ENCODE measurements around the gene DELE1. TPM values are rescaled to one million over a fixed set of nuclear protein-coding genes. Genes with fewer than 3 reads are reported as not detected.

The DELE1 gene
- total RNA-seq, 2 donors from 2014 or later: 49.5 to 89.1 TPM

DNA sequence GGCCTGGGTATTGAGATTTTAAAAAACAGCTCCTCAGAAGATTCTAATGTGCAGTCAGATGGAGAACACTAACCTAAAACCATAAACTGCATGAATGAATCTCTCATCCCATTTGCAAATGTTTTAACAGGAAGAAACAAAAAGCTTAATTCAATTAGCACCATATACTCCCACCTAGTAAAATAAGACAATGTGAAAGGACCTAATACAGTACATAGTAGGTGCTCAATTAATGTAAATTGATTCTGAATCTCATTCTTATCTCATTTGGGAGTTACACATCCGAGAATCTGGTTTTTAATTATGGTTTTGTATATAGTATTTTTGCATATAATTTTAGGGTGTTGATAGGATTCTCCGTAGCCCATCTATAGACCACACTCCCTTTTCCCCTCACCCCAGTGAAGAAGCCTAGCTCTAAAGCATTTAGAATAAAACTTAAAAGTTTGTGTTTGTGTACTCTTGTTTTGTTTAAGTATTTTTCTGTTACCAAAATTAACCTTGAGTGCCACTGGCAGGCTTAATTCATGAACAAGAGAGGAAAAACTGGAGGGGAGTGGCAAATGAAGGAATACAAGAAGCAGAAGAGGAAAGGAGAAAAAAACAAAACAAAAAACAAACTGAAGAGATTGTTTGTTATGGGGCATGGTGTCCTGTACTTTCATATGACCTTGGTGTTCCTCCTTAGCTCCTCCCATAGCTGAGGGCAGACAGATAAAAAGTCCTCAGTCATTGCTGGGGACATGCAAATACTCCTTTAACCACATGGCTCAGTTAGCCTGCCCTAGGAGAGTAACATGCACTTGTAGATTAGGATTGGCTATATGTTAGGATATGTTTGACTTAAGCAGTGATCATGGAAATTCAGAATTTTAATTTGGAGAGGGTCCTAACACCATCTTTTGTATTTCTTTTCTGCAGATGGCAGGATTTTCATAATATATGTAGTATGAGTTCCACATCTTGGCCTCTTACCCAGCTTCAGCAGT, 46.4 kb downstream of the DELE1 start:
- no peak for TF ChIP-seq CTCF (IDR thresholded peaks at IDR 0.05)

GRCh38 chr5:141973871-141974595, 50.4 kb downstream of the DELE1 start:
- no peak for DNase-seq (ENCODE audit: low spot score)
- Histone ChIP-seq H3K4me1 (peaks cover 0 to 45% of the 10 kb centered on the region in 2 donors), H3K9me3 (no peaks in the 10 kb centered on the region), H3K27ac (no peak overlapping the region), H3K4me3 (no peak overlapping the region), H3K27me3 (no peaks in the 10 kb centered on the region), H3K36me3 (peaks cover 47% of the 10 kb centered on the region)
- TF ChIP-seq CTCF (IDR thresholded peaks at IDR 0.05): no peak

More for the DNA sequence above, 46.4 kb downstream of the DELE1 start:
- H3K4me1 ChIP-seq: peaks cover 0 to 29% of the 10 kb centered on the region in 2 donors
- no peak for DNase-seq (ENCODE audit: low spot score)
- peak overlapping the region; percentile 77 to 89 for H3K4me3 ChIP-seq
- H3K27me3 ChIP-seq: no peaks in the 10 kb centered on the region
- peaks cover 20% of the 10 kb centered on the region for H3K36me3 ChIP-seq
- no peaks in the 10 kb centered on the region for H3K9me3 ChIP-seq
- peak overlapping the region; percentile 95 to 98 for H3K27ac ChIP-seq

DNA sequence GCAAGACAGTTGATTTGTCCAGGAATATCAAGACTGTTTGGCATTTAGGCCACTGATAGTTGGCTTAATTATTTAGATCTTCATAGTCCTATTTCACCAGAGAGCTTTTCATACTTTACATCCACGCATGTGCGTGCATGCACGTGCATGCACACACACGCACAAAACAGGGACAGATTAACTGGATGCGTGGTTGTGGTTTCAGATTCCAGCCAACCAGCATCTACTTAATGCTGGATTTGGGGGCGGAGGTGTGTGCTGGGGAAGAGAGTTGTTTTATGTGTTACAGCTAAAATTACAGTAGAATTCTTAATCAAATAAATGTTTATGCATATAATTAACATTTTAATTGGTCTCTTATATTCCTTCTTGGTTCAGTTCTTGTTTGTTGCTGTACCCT, 52.5 kb downstream of the DELE1 start:
- TF ChIP-seq CTCF (IDR thresholded peaks at IDR 0.05): no peak
- Histone ChIP-seq H3K4me1 (peaks cover 0 to 26% of the 10 kb centered on the region in 2 donors), H3K36me3 (peaks cover 67% of the 10 kb centered on the region), H3K4me3 (no peak overlapping the region), H3K27me3 (no peaks in the 10 kb centered on the region), H3K9me3 (no peaks in the 10 kb centered on the region), H3K27ac (no peak overlapping the region)
- DNase-seq (ENCODE audit: low spot score): no peak

DNA sequence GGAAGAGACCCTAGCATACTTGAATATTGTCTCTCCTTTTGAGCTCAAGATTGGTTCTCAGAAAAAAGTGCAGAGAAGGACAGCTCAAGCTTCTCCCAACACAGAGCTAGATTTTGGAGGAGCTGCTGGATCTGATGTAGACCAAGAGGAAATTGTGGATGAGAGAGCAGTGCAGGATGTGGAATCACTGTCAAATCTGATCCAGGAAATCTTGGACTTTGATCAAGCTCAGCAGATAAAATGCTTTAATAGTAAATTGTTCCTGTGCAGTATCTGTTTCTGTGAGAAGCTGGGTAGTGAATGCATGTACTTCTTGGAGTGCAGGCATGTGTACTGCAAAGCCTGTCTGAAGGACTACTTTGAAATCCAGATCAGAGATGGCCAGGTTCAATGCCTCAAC, 54.7 kb downstream of the DELE1 start:
- Histone ChIP-seq H3K27ac (no peak overlapping the region), H3K4me3 (no peak overlapping the region), H3K27me3 (no peaks in the 10 kb centered on the region), H3K9me3 (no peaks in the 10 kb centered on the region), H3K4me1 (peaks cover 0 to 26% of the 10 kb centered on the region in 2 donors), H3K36me3 (peaks cover 84% of the 10 kb centered on the region)
- TF ChIP-seq CTCF (IDR thresholded peaks at IDR 0.05): no peak
- DNase-seq (ENCODE audit: low spot score): no peak

- Histone ChIP-seq H3K4me1 (peaks cover 0 to 11% of the 10 kb centered on the region in 2 donors), H3K36me3 (peaks cover 95% of the 10 kb centered on the region), H3K27ac (no peak overlapping the region), H3K4me3 (no peak overlapping the region), H3K9me3 (no peaks in the 10 kb centered on the region), H3K27me3 (no peaks in the 10 kb centered on the region)
- no peak for TF ChIP-seq CTCF (IDR thresholded peaks at IDR 0.05)
- DNase-seq (ENCODE audit: low spot score): no peak
Measured at GRCh38 chr5:141982626-141983025, 59.0 kb downstream of the DELE1 start.

All from right atrium auricular region (tissue), 2 donors.